ENCODE measurements around the gene PAMR1. TPM values are rescaled to one million over a fixed set of nuclear protein-coding genes. Genes with fewer than 3 reads are reported as not detected.

The PAMR1 gene
- total and polyA plus RNA-seq, 10 of the 15 experiments (the other 5 are each of a cell fraction or from before 2014, with no cell fraction given) = 0.04 TPM; not detected in 9

DNA sequence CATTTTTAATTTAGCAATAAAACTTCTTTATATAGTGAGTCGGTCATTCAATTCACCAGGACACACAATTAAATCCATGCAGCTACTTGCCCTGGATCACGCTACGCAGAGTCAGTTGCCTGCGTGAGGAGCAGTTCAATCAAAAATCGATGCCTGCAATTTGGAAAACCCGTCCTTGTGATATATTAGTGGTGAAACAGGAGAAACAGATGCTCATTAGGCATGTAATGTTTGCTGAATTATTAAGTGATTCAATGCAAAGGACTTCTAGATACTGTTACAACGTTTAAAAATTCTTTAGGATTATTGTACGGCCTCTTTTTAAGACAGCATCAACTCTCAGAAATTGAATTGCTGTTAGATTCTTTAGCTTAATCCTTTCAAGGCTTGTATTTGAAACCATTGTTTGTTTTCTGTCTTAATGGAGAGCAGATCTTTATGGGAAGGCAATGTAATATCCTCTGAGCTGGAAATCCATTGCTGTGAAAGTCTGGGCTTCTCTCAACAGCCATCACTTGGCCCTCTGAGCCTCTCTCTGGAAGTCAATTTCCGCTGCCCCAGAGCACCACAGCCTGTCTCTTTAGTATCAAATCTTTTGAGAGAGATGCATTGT is 20.1 kb upstream of the PAMR1 start (continued):
- TF ChIP-seq SPI1 (IDR thresholded peaks at IDR 0.05; ENCODE audit: borderline replicate concordance, insufficient read depth, low read depth, low read length) = no peak
- TF ChIP-seq HCFC1 (IDR thresholded peaks at IDR 0.05; ENCODE audit: low read length) = no peak
- TF ChIP-seq, protein P1, sequence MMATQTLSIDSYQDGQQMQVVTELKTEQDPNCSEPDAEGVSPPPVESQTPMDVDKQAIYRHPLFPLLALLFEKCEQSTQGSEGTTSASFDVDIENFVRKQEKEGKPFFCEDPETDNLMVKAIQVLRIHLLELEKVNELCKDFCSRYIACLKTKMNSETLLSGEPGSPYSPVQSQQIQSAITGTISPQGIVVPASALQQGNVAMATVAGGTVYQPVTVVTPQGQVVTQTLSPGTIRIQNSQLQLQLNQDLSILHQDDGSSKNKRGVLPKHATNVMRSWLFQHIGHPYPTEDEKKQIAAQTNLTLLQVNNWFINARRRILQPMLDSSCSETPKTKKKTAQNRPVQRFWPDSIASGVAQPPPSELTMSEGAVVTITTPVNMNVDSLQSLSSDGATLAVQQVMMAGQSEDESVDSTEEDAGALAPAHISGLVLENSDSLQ (IDR thresholded peaks at IDR 0.05) = no peak
- no peak for TF ChIP-seq NFYB (IDR thresholded peaks at IDR 0.05; ENCODE audit: insufficient read depth, low read depth, low read length)

DNA sequence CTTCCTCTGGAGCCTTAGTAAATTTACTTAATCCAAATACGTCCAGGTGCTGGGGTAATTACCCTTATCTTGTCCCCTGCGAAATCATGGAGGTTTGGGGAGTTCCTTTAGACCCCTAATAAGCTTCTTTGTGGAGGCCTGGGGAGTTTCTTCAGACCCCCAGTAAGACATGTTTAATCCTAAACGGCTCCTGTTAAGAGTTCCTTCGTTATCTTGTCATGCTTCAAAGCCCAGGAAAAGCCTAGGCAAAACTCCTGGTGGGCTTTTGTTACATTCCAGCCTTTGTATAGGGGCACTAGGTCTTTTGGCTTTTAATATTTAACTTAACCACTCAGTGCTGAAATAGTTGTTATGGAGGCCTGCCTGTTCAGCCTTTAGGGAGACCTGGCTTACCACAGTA is 18.1 kb upstream of the PAMR1 start:
- no TSS peak for BruUV-seq (replicated peaks)
- in situ Hi-C loops (cut with MboI) = no loop called here
- Histone ChIP-seq H3K4me2 (ENCODE audit: control insufficient read depth, insufficient read depth) (no peak overlapping the region), H3K36me3 (ENCODE audit: control insufficient read depth in 2 of 2, insufficient read depth in 2 of 2, low read length in 1 of 2) (no peaks in the 10 kb centered on the region), H3K9ac (ENCODE audit: control insufficient read depth, insufficient read depth, low read length) (no peak overlapping the region), H3K27ac (ENCODE audit: control insufficient read depth, insufficient read depth) (no peak overlapping the region), H3K4me1 (ENCODE audit: control insufficient read depth, insufficient read depth, low read length) (no peaks in the 10 kb centered on the region), H3K27me3 (replicated peaks in 1 of 2; ENCODE audit: control insufficient read depth in 2 of 2, insufficient read depth in 2 of 2, low read length in 1 of 2) (no peaks in the 10 kb centered on the region; a peak in 1 of 4 replicates), H2AFZ (ENCODE audit: control insufficient read depth, low read depth, low read length) (no peak overlapping the region), H3K4me3 (no peak overlapping the region), H3K79me2 (ENCODE audit: control insufficient read depth, insufficient read depth, low read length) (no peaks in the 10 kb centered on the region), H4K20me1 (ENCODE audit: control insufficient read depth, insufficient read depth) (no peaks in the 10 kb centered on the region), H3K9me3 (replicated peaks; ENCODE audit: control insufficient read depth, insufficient read depth, low read length) (no peaks in the 10 kb centered on the region; the same call in 2 of the 3 replicates)
- SMC1A ChIA-PET (ENCODE audit: uncharacterized antibody, unreplicated experiment) = no interaction called here
- ATAC-seq (no peak), FAIRE-seq (no peak), DNase-seq (ENCODE audit: low read depth, low spot score) (no peak)
- intact Hi-C loops (cut with micrococcal nuclease; ENCODE audit: unreplicated experiment) = no loop called here
- WGBS (ENCODE audit: insufficient coverage, insufficient replicate concordance, low lambda C conversion rate, missing lambda C conversion rate) = 3% methylated on average over 4 of the region's 4 CpGs
- RAD21 ChIA-PET (ENCODE audit: unreplicated experiment) = no interaction called here
- CTCF ChIA-PET = no interaction called here
- TF ChIP-seq ZNF24 (IDR thresholded peaks at IDR 0.05) = no peak
- TF ChIP-seq YY1 (IDR thresholded peaks at IDR 0.05; ENCODE audit: low read depth, low read length) = no peak
- no peak for TF ChIP-seq ZNF274 (IDR thresholded peaks at IDR 0.05; ENCODE audit: insufficient read depth, insufficient read length)
- no peak for TF ChIP-seq CHD1 (IDR thresholded peaks at IDR 0.05; ENCODE audit: low read depth, low read length)
- TF ChIP-seq, protein P2, sequence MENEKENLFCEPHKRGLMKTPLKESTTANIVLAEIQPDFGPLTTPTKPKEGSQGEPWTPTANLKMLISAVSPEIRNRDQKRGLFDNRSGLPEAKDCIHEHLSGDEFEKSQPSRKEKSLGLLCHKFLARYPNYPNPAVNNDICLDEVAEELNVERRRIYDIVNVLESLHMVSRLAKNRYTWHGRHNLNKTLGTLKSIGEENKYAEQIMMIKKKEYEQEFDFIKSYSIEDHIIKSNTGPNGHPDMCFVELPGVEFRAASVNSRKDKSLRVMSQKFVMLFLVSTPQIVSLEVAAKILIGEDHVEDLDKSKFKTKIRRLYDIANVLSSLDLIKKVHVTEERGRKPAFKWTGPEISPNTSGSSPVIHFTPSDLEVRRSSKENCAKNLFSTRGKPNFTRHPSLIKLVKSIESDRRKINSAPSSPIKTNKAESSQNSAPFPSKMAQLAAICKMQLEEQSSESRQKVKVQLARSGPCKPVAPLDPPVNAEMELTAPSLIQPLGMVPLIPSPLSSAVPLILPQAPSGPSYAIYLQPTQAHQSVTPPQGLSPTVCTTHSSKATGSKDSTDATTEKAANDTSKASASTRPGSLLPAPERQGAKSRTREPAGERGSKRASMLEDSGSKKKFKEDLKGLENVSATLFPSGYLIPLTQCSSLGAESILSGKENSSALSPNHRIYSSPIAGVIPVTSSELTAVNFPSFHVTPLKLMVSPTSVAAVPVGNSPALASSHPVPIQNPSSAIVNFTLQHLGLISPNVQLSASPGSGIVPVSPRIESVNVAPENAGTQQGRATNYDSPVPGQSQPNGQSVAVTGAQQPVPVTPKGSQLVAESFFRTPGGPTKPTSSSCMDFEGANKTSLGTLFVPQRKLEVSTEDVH (IDR thresholded peaks at IDR 0.05; ENCODE audit: low read depth, partially characterized antibody) = no peak
- no peak for TF ChIP-seq MEF2A (IDR thresholded peaks at IDR 0.05; ENCODE audit: insufficient read depth, low read depth, low read length)
- TF ChIP-seq SP1 (IDR thresholded peaks at IDR 0.05; ENCODE audit: low read depth, low read length) = no peak
- POLR2A ChIA-PET = no interaction called here
